HG03469 (cell line): ENCODE results near the gene AJM1.
A peak's percentile ranks its signal among the peaks of the same experiment; 100 is the strongest.

Source experiments
- ATAC-seq: cut with Tn5 transposase; IDR thresholded peaks from one replicate; pipeline ENCODE4 v1.9.1; 2021; ENCODE audit warnings: mild to moderate bottlenecking, moderate library complexity, moderate number of reproducible peaks; ENCODE audit not compliant: unreplicated experiment

AJM1 gene

DNA sequence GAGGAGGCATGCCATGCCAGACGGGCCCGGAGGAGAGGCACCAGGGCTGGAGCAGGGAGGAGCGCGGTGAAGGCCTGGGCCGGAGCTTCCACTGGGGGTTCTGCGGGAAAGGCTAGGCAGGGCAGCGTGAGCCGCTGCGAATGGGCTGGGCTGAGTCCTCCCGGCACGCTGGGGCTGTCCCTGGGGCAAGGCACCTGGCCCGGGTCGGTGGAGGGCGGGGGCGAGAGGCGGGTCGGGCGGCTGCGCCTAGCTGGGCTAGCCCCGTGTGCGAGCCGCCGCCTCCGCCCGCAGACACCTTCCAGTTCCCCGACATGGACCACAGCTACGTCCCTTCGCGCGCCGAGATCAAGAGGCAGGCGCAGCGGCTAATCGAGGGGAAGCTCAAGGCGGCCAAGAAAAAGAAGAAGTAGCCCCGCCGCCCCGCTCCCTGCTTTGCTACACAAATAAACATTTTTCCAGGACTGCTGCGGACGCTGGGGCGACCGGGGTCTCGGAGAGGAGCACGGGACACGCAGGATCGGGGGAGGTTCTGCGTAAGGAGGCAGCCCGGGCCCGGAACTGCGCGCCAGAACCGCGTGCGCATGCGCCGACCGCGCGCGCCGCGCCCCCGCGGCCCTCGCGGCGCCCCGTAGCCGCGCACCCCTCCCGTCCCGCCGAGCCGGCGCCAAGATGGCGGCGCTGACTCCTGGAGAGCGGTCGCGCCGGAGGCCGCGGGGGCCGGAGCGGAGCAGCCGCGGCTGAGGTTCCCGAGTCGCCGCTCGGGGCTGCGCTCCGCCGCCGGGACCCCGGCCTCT lies 34.8 kb upstream of the AJM1 start, which contains the start of gene RABL6:
TSS of gene RABL6 (plus strand) at position 668 of the 794 bp plus-strand sequence. CDS start 249 bp downstream, outside the sequence.
- ATAC-seq, result peak; percentile 39

GRCh38 chr9:136808075-136808805 lies 34.0 kb upstream of the AJM1 start:
- no peak for ATAC-seq

GRCh38 chr9:136808806-136809158 lies 33.5 kb upstream of the AJM1 start:
- no peak for ATAC-seq

- ATAC-seq, result no peak
Measured at GRCh38 chr9:136814725-136815421, 27.4 kb upstream of the AJM1 start.

DNA sequence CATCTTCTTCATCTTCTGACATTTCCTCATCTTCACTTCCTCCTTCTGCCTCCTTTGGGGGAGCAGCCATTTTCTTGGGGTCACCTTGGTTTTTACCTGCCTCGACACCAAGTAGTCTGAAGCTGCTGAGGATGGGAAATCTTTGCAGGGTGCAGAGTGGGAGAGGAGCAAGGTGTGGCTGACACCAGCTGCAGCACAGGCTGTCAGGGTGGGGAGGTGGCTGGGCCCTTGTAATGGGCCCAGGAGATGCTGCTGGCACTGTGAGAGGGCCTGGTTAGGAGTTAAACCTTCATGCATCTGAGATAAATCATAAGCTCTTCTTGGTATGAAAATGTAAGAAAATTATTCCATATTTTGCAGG lies 26.9 kb upstream of the AJM1 start:
- no peak for ATAC-seq

DNA sequence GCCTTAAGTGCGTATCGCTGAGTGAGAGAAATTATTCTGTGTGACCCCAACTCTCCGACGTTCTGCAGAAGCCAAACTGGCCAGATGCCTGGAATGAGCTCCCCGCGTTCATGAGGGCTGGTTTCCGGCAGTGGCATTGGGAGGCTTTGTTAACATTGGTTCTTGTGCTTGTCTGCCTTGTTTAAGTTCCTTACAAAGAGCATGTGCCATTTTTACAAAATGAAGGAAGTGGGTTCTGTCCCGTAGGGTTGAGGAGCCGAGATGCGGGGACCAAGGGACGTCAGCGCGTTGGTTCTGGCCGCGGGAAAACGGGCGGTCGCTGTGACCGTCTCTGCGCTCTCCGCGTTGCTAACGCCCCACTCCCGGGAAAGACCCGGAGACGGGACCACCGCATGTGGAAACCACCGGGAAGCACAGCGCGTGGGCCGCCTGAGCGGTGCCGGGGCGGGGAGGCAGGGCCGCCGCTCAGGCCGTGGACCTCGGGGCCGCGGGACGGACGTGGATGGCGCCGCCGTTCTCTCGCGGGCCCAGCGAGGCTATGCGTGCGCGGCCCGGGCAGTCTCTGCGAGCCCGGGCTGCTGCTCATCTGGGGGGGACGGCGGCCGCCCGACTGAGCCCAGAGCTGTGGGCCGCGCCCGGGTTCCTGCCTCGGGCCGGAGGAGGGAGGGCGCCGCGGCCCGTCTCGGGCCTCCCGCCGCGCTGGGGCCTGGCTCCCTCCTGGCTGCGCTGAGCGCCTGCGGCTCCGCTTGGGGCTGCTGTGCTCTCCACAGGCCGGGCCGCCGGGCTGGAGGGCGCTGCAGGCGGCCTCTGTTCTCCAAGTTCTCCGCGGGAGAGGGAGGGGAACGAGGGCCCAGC lies 21.1 kb upstream of the AJM1 start:
- ATAC-seq, result no peak

DNA sequence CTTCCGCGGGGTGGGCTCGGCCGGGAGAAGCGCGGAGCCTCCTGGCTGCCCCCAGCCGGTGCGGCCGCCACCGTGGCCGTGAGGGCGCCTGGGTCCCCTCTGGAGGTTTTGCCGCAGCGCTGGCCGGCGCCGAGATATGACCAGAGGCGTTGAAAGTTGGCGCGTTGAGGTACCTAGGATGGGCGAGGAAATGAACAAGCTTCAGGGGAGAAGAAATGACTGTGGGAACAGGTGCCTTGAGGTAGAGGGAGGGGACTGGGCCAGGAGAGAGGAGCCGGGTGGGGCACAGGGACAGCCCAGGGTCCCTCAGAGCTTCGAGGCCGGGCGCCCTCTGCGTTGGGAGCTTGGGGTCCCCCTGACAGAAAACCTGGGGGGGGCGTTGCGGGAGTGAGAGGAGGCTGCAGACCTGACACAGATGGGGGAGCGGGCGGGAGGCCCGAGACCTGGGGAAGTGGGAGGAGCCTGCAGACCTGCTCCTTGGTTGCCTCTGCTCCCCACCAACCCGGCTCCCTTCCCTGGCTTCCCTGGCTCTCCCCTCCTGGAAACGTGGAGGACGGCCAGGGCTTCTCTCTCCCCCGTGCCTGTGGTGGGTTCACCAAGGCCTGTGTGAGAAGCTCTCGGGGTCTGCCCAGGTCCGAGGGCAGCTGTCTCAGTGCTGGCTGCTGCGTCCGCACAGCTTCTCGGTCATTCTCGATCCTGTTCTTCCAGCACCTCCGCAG lies 20.3 kb upstream of the AJM1 start:
- no peak for ATAC-seq

GRCh38 chr9:136823136-136824046 lies 18.9 kb upstream of the AJM1 start:
- ATAC-seq, result no peak

GRCh38 chr9:136824496-136825225 lies 17.6 kb upstream of the AJM1 start:
- ATAC-seq, result no peak

- ATAC-seq, result no peak
Measured at GRCh38 chr9:136825295-136826187, 16.7 kb upstream of the AJM1 start.

DNA sequence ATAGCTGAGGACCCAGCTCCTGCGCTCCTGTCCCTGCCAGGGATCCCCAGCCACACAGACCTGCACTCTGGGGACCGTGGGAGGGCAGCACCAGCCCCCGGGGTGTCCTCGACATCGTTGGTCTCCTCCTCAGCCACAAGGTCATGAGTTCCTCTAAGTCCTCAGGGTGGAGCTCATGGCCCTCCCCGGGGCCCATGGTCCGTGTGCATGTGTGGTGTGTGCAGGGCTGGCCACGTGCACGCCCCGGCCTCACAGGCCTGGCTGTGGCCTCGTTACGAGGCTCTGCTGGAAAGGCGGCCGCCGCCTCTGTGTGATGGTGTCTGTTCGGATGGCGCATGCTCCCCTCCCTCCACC lies 16.1 kb upstream of the AJM1 start:
- ATAC-seq, result no peak

GRCh38 chr9:136826703-136827582 lies 15.3 kb upstream of the AJM1 start:
- ATAC-seq, result no peak

- no peak for ATAC-seq
Measured at GRCh38 chr9:136827794-136828473, 14.3 kb upstream of the AJM1 start.

GRCh38 chr9:136828474-136829140 lies 13.7 kb upstream of the AJM1 start:
- no peak for ATAC-seq

DNA sequence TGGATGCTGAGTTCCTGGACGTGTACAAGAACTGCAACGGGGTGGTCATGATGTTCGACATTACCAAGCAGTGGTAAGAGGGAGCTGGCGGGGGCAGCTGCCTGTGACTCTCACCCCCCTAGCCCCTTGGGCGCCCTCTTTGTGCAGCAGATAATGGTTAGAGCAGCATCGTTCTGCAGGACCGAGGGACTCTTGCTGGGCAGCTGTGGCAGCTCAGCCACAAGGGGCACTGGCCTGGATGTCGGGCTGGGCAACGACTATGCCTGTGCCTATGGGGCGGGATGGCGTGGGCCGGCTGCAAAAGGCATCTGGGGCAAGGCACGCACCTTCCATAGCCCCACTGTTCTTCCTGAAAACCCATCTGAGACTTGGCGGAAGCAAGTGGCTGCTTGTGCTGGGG lies 12.9 kb upstream of the AJM1 start:
- ATAC-seq, result no peak
